ENCODE results near the gene LIN7A.
"Not testable (repeated sequence)": the region's sequence is repeated elsewhere in the genome, so short reads cannot be mapped to it uniquely, and the experiment has no call there.

LIN7A gene

DNA sequence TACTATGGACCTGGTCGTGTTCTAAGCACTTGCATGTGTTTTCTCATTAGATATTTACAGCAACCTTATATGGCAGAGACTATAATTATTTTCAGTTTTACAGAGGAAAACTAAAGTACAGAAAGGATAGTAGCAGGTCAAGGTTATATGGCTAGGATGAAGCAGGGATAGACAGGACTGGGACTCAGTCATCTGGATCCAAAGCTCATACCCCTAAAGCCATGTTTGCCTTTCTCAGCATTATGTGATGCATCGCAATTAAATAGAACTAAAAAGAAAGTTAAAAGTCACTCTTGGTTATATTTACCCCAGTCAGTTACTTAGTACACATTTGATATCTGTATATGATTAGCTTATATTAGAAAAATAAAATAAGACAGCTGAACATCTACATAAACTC is 13.3 kb downstream of the LIN7A start:
- in situ Hi-C loops (cut with HindIII; ENCODE audit: low sequenced_read_pairs): no loop called here

DNA sequence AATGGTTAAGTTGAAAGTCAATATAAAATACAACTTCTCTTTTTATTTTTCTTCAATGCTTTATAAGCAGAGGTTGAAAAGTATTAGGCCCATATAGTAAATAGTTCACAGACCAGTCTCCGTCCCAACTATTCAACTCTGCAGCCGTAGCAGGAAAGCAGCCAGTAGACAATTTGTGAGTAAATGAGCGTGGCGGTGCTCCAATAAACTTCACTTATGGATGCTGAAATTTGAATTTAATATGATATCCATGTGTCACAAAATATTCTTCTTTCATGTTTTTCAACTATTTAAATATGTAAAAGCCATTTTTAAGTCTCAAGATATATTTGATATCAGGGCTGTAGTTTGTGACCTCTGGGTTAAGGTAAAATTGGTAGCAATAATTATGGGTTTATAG is 17.7 kb downstream of the LIN7A start:
- in situ Hi-C loops (cut with HindIII; ENCODE audit: low sequenced_read_pairs): no loop called here

DNA sequence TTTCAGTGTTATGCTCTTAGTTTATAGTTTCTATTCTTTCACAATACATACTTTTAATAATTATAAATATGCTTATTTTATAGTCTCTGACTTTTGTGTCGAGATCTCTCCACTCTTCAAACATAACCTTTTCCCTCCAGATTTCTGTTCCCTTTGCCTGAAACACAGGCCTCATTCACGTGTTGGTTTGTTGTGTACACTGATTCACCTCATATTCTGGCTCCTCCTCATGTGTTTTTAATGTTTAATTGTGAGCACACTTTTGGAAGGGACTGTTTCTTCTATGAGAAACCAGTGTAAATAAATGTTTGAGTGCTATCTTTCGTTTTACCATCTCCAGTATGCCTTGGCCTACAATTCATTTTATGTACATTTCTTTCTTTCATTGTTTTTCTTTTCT is 20.1 kb downstream of the LIN7A start:
- in situ Hi-C loops (cut with HindIII; ENCODE audit: low sequenced_read_pairs): no loop called here

DNA sequence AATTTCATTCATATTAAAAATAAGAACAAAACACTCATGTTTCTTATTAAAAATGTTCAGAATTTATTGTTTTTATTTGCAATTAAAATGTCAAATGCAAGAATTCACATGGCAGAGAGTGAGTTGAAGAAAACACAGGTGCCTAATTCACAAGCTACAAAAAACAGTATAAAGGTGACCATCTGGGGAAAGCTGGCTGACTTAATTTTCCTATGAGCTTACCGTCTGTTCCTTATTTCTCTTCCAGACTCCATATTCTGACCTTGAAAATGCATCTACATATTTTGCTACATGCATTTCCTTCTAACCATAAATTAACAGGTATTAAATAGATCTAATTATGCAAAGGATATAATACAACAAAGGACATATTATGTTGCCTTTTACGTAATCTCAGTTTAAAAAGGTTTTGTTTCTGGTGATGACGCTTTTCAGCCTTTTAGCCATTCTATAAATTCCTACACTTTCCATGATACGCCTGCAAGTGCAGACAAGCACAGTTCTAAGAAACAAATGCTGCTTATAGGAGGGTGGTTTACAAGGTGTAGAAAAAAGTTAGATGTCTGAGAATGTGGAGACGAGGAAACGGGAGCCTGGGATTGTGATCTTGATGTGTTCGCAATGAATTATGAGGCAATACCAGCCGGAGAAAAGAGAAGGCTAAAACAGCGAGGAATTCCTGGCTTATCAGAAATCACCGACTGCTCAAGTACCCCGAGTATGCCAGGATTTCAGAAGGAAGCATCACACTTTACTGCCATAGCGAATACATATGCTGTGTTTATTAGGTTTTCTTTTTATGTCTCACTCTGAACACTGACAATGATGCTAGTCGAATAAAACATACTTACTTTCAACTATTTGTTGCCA is 24.6 kb downstream of the LIN7A start:
- in situ Hi-C loops (cut with HindIII; ENCODE audit: low sequenced_read_pairs): no loop called here

DNA sequence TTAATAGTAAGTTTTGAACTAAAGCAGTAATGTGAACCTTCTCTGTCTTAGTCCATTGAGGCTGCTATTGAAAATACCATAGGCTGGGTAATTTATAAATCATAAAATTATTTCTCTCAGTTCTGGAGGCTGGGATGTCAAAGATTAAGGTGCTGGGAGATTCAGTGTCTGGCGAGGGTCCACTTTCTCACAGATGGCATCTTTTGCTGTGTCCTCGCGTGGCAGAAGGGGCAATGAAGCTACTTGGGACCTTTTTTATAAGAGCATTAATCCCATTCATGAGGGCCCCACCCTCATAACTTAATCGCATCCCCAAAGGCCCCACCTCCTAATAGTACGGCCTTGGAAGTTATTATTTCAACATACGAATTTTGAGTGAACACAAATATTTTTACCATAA is 28.4 kb downstream of the LIN7A start:
- in situ Hi-C loops (cut with HindIII; ENCODE audit: low sequenced_read_pairs): no loop called here

DNA sequence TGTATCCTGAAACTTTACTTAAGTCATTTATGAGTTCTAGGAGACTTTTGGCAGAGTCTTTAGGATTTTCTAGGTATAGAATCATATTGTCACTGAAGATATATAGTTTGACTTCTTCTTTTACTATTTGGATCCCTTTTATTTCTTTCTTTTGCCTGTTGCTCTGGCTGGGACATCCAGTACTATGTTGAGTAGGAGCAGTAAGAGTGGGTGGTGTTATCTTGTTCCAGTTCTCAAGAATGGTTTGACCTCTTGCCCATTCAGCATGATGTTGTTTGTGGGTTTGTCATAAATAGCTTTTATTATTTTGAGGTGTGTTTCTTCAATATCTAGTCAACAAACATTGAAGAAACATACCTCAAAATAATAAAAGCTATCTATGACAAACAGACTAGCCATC is 35.0 kb downstream of the LIN7A start:
- in situ Hi-C loops (cut with HindIII; ENCODE audit: low sequenced_read_pairs): no loop called here

- in situ Hi-C loops (cut with HindIII; ENCODE audit: low sequenced_read_pairs): no loop called here
Measured at GRCh38 chr12:80901661-80902060, 36.1 kb downstream of the LIN7A start.

GRCh38 chr12:80895240-80895639 is 42.5 kb downstream of the LIN7A start:
- in situ Hi-C loops (cut with HindIII; ENCODE audit: low sequenced_read_pairs): no loop called here

DNA sequence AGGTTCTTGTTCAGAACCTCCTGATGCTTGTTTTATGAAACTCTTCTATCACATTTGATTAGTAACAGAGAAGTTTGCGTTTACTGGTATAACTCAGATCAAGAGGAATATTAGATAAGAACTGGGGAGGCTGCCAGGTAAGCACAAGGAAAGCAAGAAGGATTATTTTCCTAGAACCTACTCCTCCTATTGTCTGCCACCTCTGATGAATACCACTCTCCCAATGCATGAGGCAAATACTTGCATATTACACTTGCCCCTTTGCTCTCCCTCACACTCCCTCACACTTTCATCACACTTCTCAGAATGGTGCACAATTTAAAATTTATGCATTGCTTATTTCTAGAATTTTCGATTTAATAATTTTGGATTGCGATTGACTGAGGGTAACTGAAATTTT is 43.6 kb downstream of the LIN7A start:
- in situ Hi-C loops (cut with HindIII; ENCODE audit: low sequenced_read_pairs): no loop called here

- in situ Hi-C loops (cut with HindIII; ENCODE audit: low sequenced_read_pairs): no loop called here
Measured at GRCh38 chr12:80892597-80893445, 44.9 kb downstream of the LIN7A start.

DNA sequence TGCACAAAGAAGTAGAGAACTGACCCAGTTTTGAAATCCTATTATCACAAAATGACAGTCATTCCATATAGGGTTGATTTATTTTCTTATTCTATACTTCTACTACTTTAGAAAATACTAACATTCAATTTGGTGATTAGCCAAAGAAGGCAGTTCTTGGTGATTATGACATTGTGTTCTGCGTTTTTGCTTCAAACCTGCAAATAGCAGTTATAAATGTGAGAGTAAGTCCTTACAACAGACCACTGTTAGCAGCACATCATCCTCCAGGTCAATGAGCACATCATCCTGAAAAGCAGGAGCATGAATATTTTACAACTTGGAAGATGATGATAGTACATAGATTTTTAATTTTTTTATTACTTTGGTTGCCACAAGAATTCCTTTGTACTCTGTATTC is 53.1 kb downstream of the LIN7A start:
- in situ Hi-C loops (cut with HindIII; ENCODE audit: low sequenced_read_pairs): no loop called here

GRCh38 chr12:80881106-80881505 is 56.6 kb downstream of the LIN7A start:
- in situ Hi-C loops (cut with HindIII; ENCODE audit: low sequenced_read_pairs): no loop called here

- in situ Hi-C loops (cut with HindIII; ENCODE audit: low sequenced_read_pairs): not testable (repeated sequence)
Measured at GRCh38 chr12:80878452-80878851, 59.3 kb downstream of the LIN7A start.

DNA sequence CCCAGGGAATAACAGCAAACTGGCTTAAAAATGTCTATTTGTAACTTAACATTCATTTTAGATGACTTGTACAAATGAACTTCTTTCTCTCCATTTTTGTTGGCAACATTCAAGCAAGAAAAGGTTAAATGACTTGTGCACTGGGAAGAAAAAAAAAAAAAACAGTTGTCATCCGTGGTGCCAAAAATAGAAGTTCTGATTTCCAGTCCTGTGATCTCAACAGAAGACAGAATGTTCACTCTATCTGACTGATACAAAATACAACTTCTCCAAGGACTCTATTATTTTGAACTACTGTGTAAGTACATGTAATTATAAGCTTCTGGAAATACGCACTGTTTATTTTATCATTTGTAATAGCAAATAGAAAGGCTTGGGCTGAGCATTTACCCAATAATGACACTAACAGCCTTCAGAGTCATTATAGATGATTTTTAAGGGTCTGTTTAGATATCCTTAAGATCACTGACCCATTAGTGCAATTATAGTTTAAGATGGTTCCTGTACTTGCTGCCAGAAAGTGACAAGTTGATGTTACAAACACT is 59.9 kb downstream of the LIN7A start:
- in situ Hi-C loops (cut with HindIII; ENCODE audit: low sequenced_read_pairs): no loop called here

GRCh38 chr12:80872053-80872452 is 65.7 kb downstream of the LIN7A start:
- in situ Hi-C loops (cut with HindIII; ENCODE audit: low sequenced_read_pairs): no loop called here

GRCh38 chr12:80869264-80869663 is 68.5 kb downstream of the LIN7A start:
- in situ Hi-C loops (cut with HindIII; ENCODE audit: low sequenced_read_pairs): no loop called here

DNA sequence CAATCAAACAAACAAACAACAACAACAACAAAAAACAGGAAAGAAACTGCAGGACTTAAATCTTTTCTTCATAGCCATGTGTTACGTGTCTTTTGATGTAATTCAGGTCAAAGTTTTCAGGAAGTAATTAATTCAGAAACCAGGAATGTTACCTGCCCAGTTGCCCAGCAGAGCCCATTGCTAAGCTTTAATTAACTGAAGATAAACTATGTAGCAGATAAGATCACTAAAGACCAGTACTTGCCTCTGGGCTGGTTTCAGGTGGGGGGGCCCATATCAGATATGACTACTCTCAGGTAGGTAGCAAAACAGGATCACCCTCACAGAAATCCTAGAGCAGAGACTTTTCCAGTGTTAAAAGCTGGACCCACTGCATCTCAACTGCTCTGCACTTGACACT is 69.2 kb downstream of the LIN7A start:
- in situ Hi-C loops (cut with HindIII; ENCODE audit: low sequenced_read_pairs): no loop called here

DNA sequence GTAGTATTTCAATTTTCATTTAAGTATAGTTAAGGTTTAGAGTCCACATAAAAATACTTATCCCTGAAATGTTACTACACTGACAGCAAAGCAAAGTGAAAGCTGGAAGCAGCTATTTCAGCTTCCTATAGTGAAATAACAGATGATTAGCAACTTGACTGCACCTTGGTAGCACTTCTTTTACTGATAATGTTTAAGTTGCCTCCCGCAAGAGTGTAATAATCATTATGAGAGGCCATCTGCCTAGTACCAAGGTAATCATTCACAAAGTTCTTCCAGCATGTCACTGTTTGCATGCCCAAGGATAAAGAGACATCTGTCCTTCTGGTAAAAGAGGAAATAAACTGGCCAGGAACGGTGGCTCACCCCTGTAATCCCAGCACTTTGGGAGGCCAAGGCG is 69.8 kb downstream of the LIN7A start:
- in situ Hi-C loops (cut with HindIII; ENCODE audit: low sequenced_read_pairs): no loop called here

- in situ Hi-C loops (cut with HindIII; ENCODE audit: low sequenced_read_pairs): no loop called here
Measured at GRCh38 chr12:80864046-80864735, 73.5 kb downstream of the LIN7A start.

DNA sequence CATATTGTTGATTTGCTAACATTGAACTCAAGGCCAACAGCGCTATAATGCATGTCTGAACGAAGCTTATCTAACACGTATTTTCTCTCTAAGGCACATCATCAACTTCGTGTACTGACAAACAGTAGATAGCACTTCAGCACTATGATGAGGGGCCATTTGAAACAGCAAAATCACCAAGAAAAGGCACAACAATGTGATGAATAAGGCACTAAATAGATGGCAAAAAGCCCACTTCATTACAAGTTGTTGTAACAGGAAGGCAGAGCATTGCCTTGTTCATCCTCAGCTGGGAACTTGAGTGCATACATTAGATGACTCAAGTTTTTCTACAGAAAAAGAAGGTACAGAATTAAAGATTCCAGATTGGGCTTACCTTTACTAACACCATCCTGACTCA is 75.2 kb downstream of the LIN7A start:
- in situ Hi-C loops (cut with HindIII; ENCODE audit: low sequenced_read_pairs): no loop called here

Data from endothelial cell of hepatic sinusoid (primary cell).